Kidney tubule cell (primary cell): ENCODE data around the gene TOMM20.

Source experiments
- DNase-seq: peaks from one replicate; pipeline ENCODE4 v3.0.0-alpha.2; 2018; ENCODE audit warnings: low spot score

Gene TOMM20

DNA sequence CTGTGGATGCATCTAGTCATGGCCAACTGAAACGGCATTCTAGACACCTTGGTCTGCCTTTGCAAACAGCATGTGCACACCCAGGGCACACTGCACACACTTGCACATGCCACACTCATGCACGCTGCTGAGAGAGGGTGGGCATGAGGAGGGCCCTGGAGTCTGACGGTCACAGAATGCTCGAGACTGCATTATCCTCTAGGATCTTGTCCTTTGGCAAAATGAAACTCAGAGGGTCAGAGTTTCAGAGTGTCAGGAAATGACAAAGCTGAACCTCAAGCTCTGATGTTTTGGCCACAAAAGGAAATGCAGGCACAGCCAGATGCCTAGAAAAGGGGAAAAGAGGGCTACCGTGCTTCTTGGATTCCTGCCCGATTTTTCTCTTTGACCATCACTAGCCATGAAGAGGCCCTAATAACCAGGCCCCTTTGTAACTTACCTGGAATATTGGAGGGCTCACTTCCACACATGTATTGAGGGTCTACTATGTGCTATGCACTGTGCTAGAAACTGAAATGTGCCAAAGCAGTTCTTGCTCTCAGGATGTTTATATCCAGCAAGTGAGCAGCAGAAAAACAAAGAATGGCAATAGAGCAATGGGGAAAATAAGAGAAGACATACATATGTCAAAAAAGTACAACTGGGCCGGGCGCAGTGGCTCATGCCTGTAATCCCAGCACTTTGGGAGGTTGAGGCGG, 65.4 kb downstream of the TOMM20 start:
- DNase-seq, result no peak

DNA sequence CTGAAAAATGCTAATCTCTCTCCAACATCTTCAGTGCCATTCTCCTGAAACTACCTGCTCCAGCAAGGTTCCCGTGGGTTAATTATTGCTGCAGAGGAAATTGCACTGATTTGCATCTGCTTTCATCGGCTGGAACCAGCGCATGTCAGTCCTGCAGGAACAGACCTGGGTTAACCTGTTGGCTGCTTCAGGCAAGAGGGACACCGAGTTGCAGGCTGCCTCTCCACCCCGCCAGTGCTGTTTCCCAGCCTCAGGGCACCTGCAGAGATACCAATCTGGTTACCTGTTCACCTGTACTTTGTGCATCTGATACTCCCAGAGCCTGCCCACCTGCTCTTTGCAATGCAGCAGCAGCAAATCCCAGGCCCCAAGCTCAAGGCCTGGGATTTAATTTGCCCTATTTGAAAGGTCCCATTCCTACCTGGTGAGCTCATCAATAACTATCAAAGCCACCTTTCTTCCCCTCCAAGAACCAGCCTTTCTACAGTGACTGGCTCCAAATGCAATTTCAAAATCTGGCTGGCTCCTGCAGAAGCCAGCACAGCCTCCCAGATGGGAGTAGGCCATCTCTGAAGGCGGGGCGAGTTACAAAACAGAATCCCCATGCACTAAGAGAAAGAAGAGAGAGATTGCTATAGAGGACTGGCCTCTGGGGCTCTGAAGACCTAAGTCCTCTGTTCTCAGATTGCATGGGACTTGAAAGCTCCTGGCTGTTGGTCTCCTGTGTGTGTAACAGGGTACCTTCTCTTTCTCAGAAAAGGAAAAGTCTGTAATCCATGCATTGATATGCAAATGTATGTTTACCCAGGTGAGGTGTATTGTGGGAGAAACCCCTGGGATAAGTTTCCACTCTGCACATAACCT, 67.8 kb downstream of the TOMM20 start:
- DNase-seq, result peak; percentile 76
